Esophagus squamous epithelium (tissue), 5 donors: ENCODE measurements around the gene TEX12. TPM values are rescaled to one million over a fixed set of nuclear protein-coding genes. Genes with fewer than 3 reads are reported as not detected.

Experiments
- DNase-seq: peaks from one replicate; lab custom pipeline; 2025; lab: John Stamatoyannopoulos, UW
- H3K27ac ChIP-seq, 4 donors: fragments of 200-600 bp; sonication (generic); one replicate each; pipeline ENCODE4 v1.5.1; 2016 to 2019; ENCODE audit warnings: mild to moderate bottlenecking in 1 of 4
- H3K27me3 ChIP-seq, 4 donors: fragments of 200-600 bp; sonication (generic); 1 replicate in 3 of 4; 2 replicates in 1 of 4; pipeline versions ENCODE4 v1.5.1 to v1.6.0; 2017 to 2021; ENCODE audit warnings: antibody characterized with exemption in 1 of 4
- H3K36me3 ChIP-seq, 3 donors: fragments of 200-600 bp; sonication (generic); one replicate each; pipeline ENCODE4 v1.5.1; 2016 to 2019
- H3K4me1 ChIP-seq, 3 donors: fragments of 200-600 bp; sonication (generic); one replicate each; pipeline ENCODE4 v1.5.1; 2017 to 2019
- H3K4me3 ChIP-seq, 4 donors: fragments of 200-600 bp; sonication (generic); 1 replicate in 3 of 4; 2 replicates in 1 of 4; pipeline ENCODE4 v1.5.1; 2016 to 2019; ENCODE audit warnings: mild to moderate bottlenecking in 2 of 4, moderate library complexity in 1 of 4
- H3K9me3 ChIP-seq, 3 donors: fragments of 200-600 bp; sonication (generic); one replicate each; pipeline ENCODE4 v1.5.1; 2016 to 2019
- POLR2A ChIP-seq, 4 donors: fragments of 450-650 bp; IDR thresholded peaks; one replicate each; pipeline ENCODE4 v1.6.1; 2017; ENCODE audit warnings: antibody characterized with exemption in 4 of 4, mild to moderate bottlenecking in 4 of 4, moderate library complexity in 3 of 4
- WGBS, 2 donors: methylation state at CpG; one replicate each; pipeline ENCODE4 v1.1.5; 2018; 5-methylcytosine and 5-hydroxymethylcytosine counted together
- intact Hi-C: fragments of 100-400 bp; cut with DNase I; formaldehyde crosslinking; loops from one replicate; pipeline ENCODE4 v1.15.0; 2022
- total RNA-seq, 4 donors: library from RNA; depleted of rRNA; stranded (reverse); fragments of >200 nt; gene quantifications; one replicate each; pipeline ENCODE4 v1.1.0, GENCODE V29; 2016
- TF ChIP-seq, protein P1 (sequence below), 6 experiments: fragments of 450-650 bp in 4 of 6; fragments of 200-600 bp in 2 of 6; sonication (generic) in 2 of 6; IDR thresholded peaks; one replicate each; pipeline ENCODE4 v1.5.1; 2016 to 2019; ENCODE audit warnings: antibody characterized with exemption in 6 of 6, mild to moderate bottlenecking in 4 of 6, moderate library complexity in 4 of 6
- donor health status: DM: yes; HTN: yes; CAD: no.

The TEX12 gene
- total RNA-seq, 4 donors from 2014 or later: 0.38 to 2.5 TPM; not detected in 2

DNA sequence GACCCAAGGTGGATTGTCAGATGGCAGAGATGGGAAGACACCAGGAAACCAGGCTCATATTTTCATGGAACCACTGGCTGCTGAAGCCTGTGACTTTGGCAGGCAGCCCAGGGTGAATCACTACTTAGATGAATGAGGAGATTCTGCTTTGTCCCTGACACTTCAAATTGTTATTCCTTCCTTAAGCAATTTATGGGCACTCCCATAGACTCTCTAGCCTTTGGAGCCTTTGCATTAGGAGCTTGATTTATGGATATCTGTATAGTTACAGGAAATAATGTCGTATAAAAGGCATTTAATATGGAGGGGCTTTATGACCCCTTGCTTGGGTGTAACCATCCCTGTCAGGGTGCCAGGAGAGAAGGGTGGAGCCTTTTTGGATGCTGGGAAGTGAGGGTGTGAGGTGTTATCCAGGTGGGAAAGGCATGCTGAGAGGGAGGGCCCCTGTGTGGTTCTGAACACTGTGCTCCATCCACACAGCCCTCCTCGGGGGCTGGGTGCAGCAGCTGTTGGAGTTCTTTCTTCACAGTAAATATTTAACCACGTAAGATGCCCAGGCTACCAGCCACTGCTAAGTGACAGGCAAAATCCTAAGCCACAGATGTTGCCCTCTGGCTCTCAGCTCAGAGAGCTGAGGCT, 38.6 kb upstream of the TEX12 start:
- no peaks in the 10 kb centered on the region for H3K9me3 ChIP-seq
- H3K27me3 ChIP-seq: no peaks in the 10 kb centered on the region
- TF ChIP-seq, protein P1, sequence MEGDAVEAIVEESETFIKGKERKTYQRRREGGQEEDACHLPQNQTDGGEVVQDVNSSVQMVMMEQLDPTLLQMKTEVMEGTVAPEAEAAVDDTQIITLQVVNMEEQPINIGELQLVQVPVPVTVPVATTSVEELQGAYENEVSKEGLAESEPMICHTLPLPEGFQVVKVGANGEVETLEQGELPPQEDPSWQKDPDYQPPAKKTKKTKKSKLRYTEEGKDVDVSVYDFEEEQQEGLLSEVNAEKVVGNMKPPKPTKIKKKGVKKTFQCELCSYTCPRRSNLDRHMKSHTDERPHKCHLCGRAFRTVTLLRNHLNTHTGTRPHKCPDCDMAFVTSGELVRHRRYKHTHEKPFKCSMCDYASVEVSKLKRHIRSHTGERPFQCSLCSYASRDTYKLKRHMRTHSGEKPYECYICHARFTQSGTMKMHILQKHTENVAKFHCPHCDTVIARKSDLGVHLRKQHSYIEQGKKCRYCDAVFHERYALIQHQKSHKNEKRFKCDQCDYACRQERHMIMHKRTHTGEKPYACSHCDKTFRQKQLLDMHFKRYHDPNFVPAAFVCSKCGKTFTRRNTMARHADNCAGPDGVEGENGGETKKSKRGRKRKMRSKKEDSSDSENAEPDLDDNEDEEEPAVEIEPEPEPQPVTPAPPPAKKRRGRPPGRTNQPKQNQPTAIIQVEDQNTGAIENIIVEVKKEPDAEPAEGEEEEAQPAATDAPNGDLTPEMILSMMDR (IDR thresholded peaks at IDR 0.05): no peak
- TF ChIP-seq POLR2A (IDR thresholded peaks at IDR 0.05): no peak
- H3K4me1 ChIP-seq: peaks cover 13 to 47% (median 20%) of the 10 kb centered on the region in 3 donors
- intact Hi-C loops: no loop called here
- DNase-seq: no peak
- no peaks in the 10 kb centered on the region for H3K36me3 ChIP-seq
- H3K4me3 ChIP-seq: no peak overlapping the region
- H3K27ac ChIP-seq: peak overlapping the region; percentile 29 to 84 (median 72)
- WGBS, 2 donors: 31 to 47% methylated on average over 3 of the region's 3 CpGs

DNA sequence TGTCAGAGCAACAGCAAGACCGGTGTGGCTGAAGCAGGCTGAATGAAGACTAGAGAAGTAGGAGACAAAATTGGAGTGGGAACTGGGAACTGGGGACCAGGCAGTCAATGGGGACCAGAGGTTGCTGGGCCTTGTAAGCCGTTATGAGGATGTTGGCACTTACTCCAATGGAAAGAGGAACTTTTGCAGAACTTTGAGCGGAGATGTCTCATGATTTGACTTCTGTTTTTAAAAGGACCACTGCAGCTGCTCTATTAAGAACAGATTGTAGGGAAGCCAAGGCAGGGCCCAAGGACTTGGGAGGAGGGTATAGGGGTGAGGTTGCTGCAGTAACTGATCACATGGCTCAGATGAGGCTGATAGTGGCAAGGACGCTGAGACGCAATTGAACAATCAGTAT, 37.5 kb upstream of the TEX12 start:
- WGBS, 2 donors: 83 to 88% methylated on average over 5 of the region's 5 CpGs
- Histone ChIP-seq H3K36me3 (no peaks in the 10 kb centered on the region), H3K4me3 (no peak overlapping the region), H3K27ac (peak overlapping the region in 3 of 4 donors; percentile 62 to 84 (median 83)), H3K4me1 (peaks cover 13 to 47% (median 20%) of the 10 kb centered on the region in 3 donors), H3K9me3 (no peaks in the 10 kb centered on the region), H3K27me3 (no peaks in the 10 kb centered on the region)
- intact Hi-C loops: no loop called here
- DNase-seq: no peak
- TF ChIP-seq POLR2A (IDR thresholded peaks at IDR 0.05): no peak
- TF ChIP-seq, protein P1 (IDR thresholded peaks at IDR 0.05): no peak

GRCh38 chr11:112132737-112133136, 34.4 kb upstream of the TEX12 start:
- H3K27me3 ChIP-seq: no peaks in the 10 kb centered on the region
- peaks cover 13 to 46% (median 20%) of the 10 kb centered on the region in 3 donors for H3K4me1 ChIP-seq
- H3K4me3 ChIP-seq: no peak overlapping the region
- H3K36me3 ChIP-seq: no peaks in the 10 kb centered on the region
- peak overlapping the region in 3 of 4 donors; percentile 79 to 83 (median 80) for H3K27ac ChIP-seq
- intact Hi-C loops: no loop called here
- H3K9me3 ChIP-seq: no peaks in the 10 kb centered on the region
- DNase-seq: no peak
- TF ChIP-seq, protein P1 (IDR thresholded peaks at IDR 0.05): no peak
- no peak for TF ChIP-seq POLR2A (IDR thresholded peaks at IDR 0.05)
- 70 to 80% methylated on average over 1 to 2 of the region's 2 CpGs for WGBS, 2 donors

GRCh38 chr11:112134473-112134872, 32.7 kb upstream of the TEX12 start:
- DNase-seq: no peak
- TF ChIP-seq, protein P1 (IDR thresholded peaks at IDR 0.05): no peak
- no peak for TF ChIP-seq POLR2A (IDR thresholded peaks at IDR 0.05)
- intact Hi-C loops: no loop called here

DNA sequence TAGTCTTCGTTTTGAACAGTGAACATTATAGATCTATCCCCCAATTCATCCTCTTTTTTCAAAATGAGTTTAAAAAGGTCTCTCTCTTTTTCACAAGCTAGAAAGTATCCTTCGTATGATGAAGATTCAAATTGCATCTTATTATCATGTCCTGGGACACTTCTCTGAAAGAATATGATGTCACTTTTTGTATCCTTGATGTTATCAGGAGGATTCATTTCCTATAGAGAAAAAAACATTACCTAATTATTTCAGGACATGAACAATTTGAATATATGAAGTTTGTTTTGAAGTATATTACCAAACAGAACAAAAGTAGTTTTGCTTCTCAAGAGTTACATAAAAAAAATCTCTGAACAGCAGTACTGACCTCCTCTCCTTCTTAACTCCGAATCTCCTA, 23.6 kb upstream of the TEX12 start:
- no peaks in the 10 kb centered on the region for H3K4me1 ChIP-seq
- H3K9me3 ChIP-seq: peaks cover 0 to 9% (median 9%) of the 10 kb centered on the region in 3 donors
- DNase-seq: no peak
- H3K27ac ChIP-seq: no peak overlapping the region
- 86 to 87% methylated on average over 3 of the region's 3 CpGs for WGBS, 2 donors
- no peaks in the 10 kb centered on the region for H3K27me3 ChIP-seq
- intact Hi-C loops: no loop called here
- H3K4me3 ChIP-seq: no peak overlapping the region
- H3K36me3 ChIP-seq: peaks cover 0 to 65% (median 0%) of the 10 kb centered on the region in 3 donors
- TF ChIP-seq, protein P1 (IDR thresholded peaks at IDR 0.05): no peak

More at GRCh38 chr11:112134473-112134872, 32.7 kb upstream of the TEX12 start:
- H3K36me3 ChIP-seq: no peaks in the 10 kb centered on the region
- 83 to 90% methylated on average over 3 of the region's 4 CpGs for WGBS, 2 donors
- H3K27me3 ChIP-seq: no peaks in the 10 kb centered on the region
- no peak overlapping the region for H3K27ac ChIP-seq
- peaks cover 4 to 28% (median 6%) of the 10 kb centered on the region in 3 donors for H3K4me1 ChIP-seq
- no peak overlapping the region for H3K4me3 ChIP-seq
- H3K9me3 ChIP-seq: no peaks in the 10 kb centered on the region
